Measurements from ENCODE around the gene KHSRP. TPM values are rescaled to one million over a fixed set of nuclear protein-coding genes. Genes with fewer than 3 reads are reported as not detected.

Gene KHSRP
- total RNA-seq, 1 donor from 2014 or later, result 152 TPM

DNA sequence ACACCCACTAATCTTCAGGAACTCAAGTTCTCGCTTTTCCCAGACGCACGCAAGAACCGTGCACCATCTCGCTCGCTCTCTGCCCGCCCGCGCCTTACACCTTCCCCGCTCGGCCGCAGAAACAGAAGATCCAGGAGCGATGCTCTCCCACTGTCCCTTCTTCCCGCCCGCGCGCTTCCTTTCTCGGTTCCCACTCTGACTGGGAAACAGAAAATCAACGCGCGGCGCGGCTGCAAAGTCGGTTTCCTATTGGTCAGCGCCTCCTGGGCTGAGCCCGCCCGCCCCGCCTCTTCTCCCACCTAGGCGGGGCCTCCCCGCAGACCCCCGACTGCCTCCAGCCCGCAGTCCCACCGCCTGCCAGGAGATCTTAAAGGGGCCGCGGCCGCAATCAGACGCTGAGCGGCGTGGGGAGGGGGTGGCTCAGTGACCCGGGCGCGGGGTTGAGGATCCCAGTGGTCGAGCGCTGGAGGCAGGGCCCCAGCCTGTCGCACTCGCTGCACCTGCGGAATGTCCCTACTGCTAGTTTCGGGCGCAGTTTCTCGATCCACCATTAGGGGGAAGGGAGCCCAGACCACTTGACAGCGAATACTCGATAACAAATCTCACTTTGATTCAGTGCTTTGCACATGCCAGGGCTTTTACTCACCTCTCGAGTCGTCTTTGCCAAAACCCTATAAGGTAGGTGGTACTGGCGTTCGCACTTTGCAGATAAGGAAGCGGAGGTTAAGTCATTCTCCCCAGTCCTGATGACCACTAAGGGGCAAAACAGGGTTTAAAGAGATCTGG, 35.7 kb upstream of the KHSRP start:
- peaks cover 0 to 10% of the 10 kb centered on the region in 2 donors for H3K36me3 ChIP-seq
- peak overlapping the region in 1 of 2 donors; percentile 59 for H3K27ac ChIP-seq
- H3K9me3 ChIP-seq, result no peaks in the 10 kb centered on the region
- TF ChIP-seq, protein P1, sequence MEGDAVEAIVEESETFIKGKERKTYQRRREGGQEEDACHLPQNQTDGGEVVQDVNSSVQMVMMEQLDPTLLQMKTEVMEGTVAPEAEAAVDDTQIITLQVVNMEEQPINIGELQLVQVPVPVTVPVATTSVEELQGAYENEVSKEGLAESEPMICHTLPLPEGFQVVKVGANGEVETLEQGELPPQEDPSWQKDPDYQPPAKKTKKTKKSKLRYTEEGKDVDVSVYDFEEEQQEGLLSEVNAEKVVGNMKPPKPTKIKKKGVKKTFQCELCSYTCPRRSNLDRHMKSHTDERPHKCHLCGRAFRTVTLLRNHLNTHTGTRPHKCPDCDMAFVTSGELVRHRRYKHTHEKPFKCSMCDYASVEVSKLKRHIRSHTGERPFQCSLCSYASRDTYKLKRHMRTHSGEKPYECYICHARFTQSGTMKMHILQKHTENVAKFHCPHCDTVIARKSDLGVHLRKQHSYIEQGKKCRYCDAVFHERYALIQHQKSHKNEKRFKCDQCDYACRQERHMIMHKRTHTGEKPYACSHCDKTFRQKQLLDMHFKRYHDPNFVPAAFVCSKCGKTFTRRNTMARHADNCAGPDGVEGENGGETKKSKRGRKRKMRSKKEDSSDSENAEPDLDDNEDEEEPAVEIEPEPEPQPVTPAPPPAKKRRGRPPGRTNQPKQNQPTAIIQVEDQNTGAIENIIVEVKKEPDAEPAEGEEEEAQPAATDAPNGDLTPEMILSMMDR (IDR thresholded peaks at IDR 0.05), result peak; percentile 59 to 73 (median 63)
- DNase-seq (ENCODE audit: low spot score in 2 of 2), result peak; percentile 84 to 98
- H3K4me1 ChIP-seq, result peaks cover 0 to 4% of the 10 kb centered on the region in 2 donors
- H3K4me3 ChIP-seq, result peak overlapping the region; percentile 72 to 79
- no peaks in the 10 kb centered on the region for H3K27me3 ChIP-seq
- intact Hi-C loops (cut with DNase I), result loop anchor here (1.0 to 2.0 kb wide), 2 partner anchors 35 to 277 kb away; partner anchors contain the start of gene GPR108

DNA sequence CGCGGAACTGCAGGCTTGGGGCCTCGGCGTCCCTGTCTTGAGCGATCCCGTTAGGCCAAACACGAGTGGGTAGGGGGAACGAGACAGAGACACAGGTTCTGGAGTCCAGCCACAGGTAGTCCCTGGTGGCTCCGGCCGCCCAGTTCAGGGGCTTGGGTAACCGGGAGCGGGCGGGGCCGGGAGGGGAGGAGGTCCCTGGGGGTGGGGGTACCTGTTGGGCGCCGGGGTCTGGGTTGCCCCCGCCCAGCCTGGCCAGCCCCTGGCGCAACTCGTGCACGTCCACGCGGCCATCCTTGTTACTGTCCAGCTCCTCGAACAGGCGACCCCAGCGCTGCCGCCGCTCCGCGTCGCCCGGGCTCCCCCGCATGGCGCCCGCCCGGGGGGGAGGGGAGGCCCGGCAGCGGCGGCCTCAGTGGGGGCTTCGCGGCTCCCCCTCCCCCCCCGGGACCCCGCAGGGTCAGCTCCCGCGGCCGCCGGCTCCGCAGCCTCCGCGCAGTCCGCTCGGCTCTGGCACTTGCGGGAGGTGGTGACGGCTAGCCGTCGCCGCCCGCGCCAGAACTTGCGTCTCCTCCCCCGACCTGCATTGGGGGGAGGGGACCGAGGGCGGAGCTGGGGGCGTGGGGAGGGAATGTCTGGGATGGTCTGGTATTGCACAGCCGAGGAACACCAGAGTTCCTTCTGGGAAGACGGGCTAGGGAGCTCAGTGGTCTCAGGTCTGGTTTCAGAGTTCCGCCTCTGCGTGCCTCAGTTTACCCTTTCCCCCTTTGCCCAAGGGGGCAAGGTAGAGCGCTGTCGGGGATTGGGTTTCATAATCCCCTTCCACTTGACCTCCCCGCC, 34.9 kb upstream of the KHSRP start, which contains the start of gene SLC25A23:
Gene SLC25A23 (minus strand): TSS at position 531 of the 837 bp plus-strand sequence. CDS start 164 bp downstream, at position 367.
- Histone ChIP-seq H3K9me3 (no peaks in the 10 kb centered on the region), H3K4me3 (peak within 1 kb of the TSS; percentile 72 to 79), H3K27ac (peak within 1 kb of the TSS; percentile 29 to 59), H3K27me3 (no peaks in the 10 kb centered on the region), H3K36me3 (peaks cover 8 to 18% of the 10 kb centered on the region in 2 donors), H3K4me1 (peaks cover 0 to 4% of the 10 kb centered on the region in 2 donors)
- intact Hi-C loops (cut with DNase I), result loop anchor here (1.0 to 2.0 kb wide), 3 partner anchors 34 to 277 kb away; partner anchors contain the start of genes GPR108 and GTF2F1
- DNase-seq (ENCODE audit: low spot score in 2 of 2), result peak in 1 of 2 donors; percentile 75
- TF ChIP-seq, protein P1 (IDR thresholded peaks at IDR 0.05), result no peak

DNA sequence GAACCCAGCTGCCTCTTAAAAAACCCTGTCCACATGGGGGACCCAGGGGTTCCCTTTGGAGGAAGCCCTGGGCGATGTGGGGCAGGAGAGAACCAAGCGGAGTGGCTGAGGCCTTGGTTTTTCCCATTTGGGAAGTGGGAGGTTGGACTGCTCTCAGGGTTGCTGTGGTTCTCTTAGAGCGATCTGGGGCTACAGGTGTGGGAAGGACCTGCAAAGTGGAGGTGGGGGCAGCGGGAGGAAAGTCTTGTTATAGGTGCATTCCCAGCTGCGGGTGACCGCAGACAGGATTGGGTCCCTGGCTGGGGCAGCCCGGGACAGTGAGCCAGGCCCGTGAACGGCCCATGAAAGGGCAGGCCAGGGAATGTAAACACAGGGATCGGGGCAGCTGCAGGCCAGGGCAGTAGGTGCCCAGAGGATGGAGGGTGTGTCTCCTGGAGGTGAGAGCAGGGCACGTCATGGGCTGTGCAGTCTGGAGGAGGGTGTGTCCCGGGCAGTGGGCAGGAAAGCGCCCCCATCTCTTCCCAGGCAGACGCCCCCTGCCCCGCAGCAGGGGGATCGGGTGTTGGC, 34.2 kb upstream of the KHSRP start:
- DNase-seq (ENCODE audit: low spot score in 2 of 2), result no peak
- no peaks in the 10 kb centered on the region for H3K27me3 ChIP-seq
- intact Hi-C loops (cut with DNase I), result loop anchor here (2.0 kb wide), 1 partner anchor 66 kb away; the partner anchor contains the start of gene GTF2F1
- H3K36me3 ChIP-seq, result peaks cover 15 to 25% of the 10 kb centered on the region in 2 donors
- H3K4me1 ChIP-seq, result peaks cover 0 to 4% of the 10 kb centered on the region in 2 donors
- H3K27ac ChIP-seq, result peak overlapping the region; percentile 29 to 40
- H3K9me3 ChIP-seq, result peaks cover 0 to 4% of the 10 kb centered on the region in 2 donors
- TF ChIP-seq, protein P1 (IDR thresholded peaks at IDR 0.05), result no peak
- peak overlapping the region; percentile 72 to 79 for H3K4me3 ChIP-seq

DNA sequence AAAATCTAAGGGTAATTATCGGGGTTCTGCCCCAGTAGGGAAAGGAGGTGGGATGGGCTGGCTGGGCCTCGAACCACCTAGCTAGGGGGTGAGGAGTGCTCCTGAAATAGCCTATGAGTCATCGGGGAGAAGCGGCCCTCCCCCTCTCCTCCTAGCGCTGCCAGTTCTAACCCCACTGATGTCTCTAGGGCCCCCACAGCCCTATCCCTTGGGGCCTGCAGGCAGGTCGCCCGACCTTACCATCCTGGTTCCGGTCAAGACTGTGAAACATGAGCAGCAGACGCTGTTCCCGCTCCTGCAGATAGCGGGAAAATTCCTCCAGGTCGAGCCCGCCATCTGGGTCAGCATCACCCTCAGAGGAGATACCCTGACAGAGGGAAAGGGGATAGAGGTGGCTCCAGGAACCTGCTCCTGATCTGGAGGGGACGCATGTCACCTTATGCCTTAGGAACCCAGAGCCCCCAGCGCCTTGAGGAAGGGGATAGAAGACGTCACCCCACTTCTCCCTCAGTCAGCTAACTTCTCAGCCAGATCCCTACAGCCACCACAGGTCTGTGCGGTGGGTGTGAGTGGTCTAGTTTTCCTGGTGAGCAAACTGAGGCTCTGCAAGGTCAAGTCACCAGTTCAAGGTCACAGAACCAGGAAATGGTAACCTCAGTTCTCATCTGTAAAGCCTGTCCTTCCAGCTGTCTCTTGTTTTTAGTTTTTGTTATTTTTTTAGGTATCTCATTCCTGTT, 33.5 kb upstream of the KHSRP start:
- Histone ChIP-seq H3K4me1 (peaks cover 0 to 4% of the 10 kb centered on the region in 2 donors), H3K27ac (peak overlapping the region in 1 of 2 donors; percentile 40), H3K27me3 (no peaks in the 10 kb centered on the region), H3K4me3 (peak overlapping the region; percentile 72 to 79), H3K36me3 (peaks cover 21 to 31% of the 10 kb centered on the region in 2 donors), H3K9me3 (peaks cover 0 to 5% of the 10 kb centered on the region in 2 donors)
- intact Hi-C loops (cut with DNase I), result loop anchor here (2.0 kb wide), 1 partner anchor 65 kb away; the partner anchor contains the start of gene GTF2F1
- TF ChIP-seq, protein P1 (IDR thresholded peaks at IDR 0.05), result no peak
- no peak for DNase-seq (ENCODE audit: low spot score in 2 of 2)

All from ascending aorta (tissue), 2 donors.